NOMO-1 treated with dmso at 0.1 percent for 144 hours (cell line): ENCODE measurements around the gene RASEF.

Experiments
- DNase-seq: peaks from one replicate; lab custom pipeline; 2025; ENCODE audit not compliant: unreplicated experiment; lab: John Stamatoyannopoulos, UW

Gene RASEF

GRCh38 chr9:83056911-83057310 is 6.0 kb downstream of the RASEF start:
- no peak for DNase-seq

- no peak for DNase-seq
Measured at GRCh38 chr9:83056174-83056573, 6.8 kb downstream of the RASEF start.

GRCh38 chr9:83047839-83048775 is 14.8 kb downstream of the RASEF start:
- no peak for DNase-seq

GRCh38 chr9:83043597-83043996 is 19.3 kb downstream of the RASEF start:
- no peak for DNase-seq

- DNase-seq, result no peak
Measured at GRCh38 chr9:83041771-83042170, 21.2 kb downstream of the RASEF start.

GRCh38 chr9:83039303-83039702 is 23.6 kb downstream of the RASEF start:
- no peak for DNase-seq

GRCh38 chr9:83036043-83036442 is 26.9 kb downstream of the RASEF start:
- DNase-seq, result no peak

GRCh38 chr9:83035143-83035542 is 27.8 kb downstream of the RASEF start:
- no peak for DNase-seq

- no peak for DNase-seq
Measured at GRCh38 chr9:83034587-83034986, 28.4 kb downstream of the RASEF start.

GRCh38 chr9:83034026-83034425 is 28.9 kb downstream of the RASEF start:
- DNase-seq, result no peak

GRCh38 chr9:83032065-83032625 is 30.8 kb downstream of the RASEF start:
- DNase-seq, result no peak

GRCh38 chr9:83030391-83031107 is 32.4 kb downstream of the RASEF start:
- no peak for DNase-seq

GRCh38 chr9:83029531-83030137 is 33.3 kb downstream of the RASEF start:
- no peak for DNase-seq

- no peak for DNase-seq
Measured at GRCh38 chr9:83027153-83027891, 35.6 kb downstream of the RASEF start.

GRCh38 chr9:83024506-83025125 is 38.3 kb downstream of the RASEF start:
- no peak for DNase-seq

GRCh38 chr9:83023151-83023550 is 39.8 kb downstream of the RASEF start:
- DNase-seq, result no peak

GRCh38 chr9:83020864-83021263 is 42.1 kb downstream of the RASEF start:
- no peak for DNase-seq

- DNase-seq, result no peak
Measured at GRCh38 chr9:83020327-83020726, 42.6 kb downstream of the RASEF start.

GRCh38 chr9:83019246-83019645 is 43.7 kb downstream of the RASEF start:
- DNase-seq, result no peak

- no peak for DNase-seq
Measured at GRCh38 chr9:83015897-83016296, 47.0 kb downstream of the RASEF start.
